NB4 (cell line): ENCODE results near the gene PPFIA4.

ENCODE experiments used
- CTCF ChIP-seq: IDR thresholded peaks from one replicate; pipeline ENCODE4 v1.5.1; 2012; ENCODE audit warnings: low read depth, low read length
- MAX ChIP-seq: IDR thresholded peaks from 2 replicates; pipeline ENCODE4 v1.6.1; 2011; ENCODE audit warnings: low read depth, low read length
- POLR2A ChIP-seq: IDR thresholded peaks from 2 replicates; pipeline ENCODE4 v1.6.1; 2011; ENCODE audit warnings: mild to moderate bottlenecking; ENCODE audit not compliant: insufficient read length; ENCODE audit errors: extremely low read depth

GRCh38 chr1:203082571-203083462, 56.5 kb downstream of the PPFIA4 start:
- TF ChIP-seq POLR2A (no peak), CTCF (no peak), MAX (no peak)
